IMR-90 (cell line): Measurements from ENCODE around the gene TMEM38B. TPM values are rescaled to one million over a fixed set of nuclear protein-coding genes. Genes with fewer than 3 reads are reported as not detected.

ENCODE experiments used
- ATAC-seq: fragments of 200-7000 bp; cut with Tn5 transposase; 2 replicates; pipeline ENCODE4 v1.9.1; 2020; ENCODE audit warnings: low read depth, mild to moderate bottlenecking, moderate library complexity
- BruUV-seq: library from RNA; stranded (reverse); fragments of 400-500 nt; replicated peaks from 2 replicates; lab custom pipeline; 2021; lab: Mats Ljungman, UMichigan
- CTCF ChIA-PET: fragments of 300-600 bp; formaldehyde crosslinking; extraction: SDS; loops from one replicate; lab custom pipeline; 2021; ENCODE audit warnings: antibody characterized with exemption; lab: Yijun Ruan, JAX
- POLR2A ChIA-PET: fragments of 300-600 bp; sonication (Branson Sonifier 250); formaldehyde crosslinking; loops from one replicate; lab custom pipeline; 2022; ENCODE audit warnings: antibody characterized with exemption; ENCODE audit not compliant: unreplicated experiment; lab: Charles Lee
- DNase-seq: peaks from one replicate; pipeline ENCODE4 v3.0.0; 2013
- H2AFZ ChIP-seq: replicated peaks from 2 replicates; pipeline ENCODE3; 2013; ENCODE audit warnings: low read length, mild to moderate bottlenecking; ENCODE audit not compliant: poor library complexity
- H2AK5ac ChIP-seq: 2 replicates; pipeline ENCODE4 v1.6.1; 2013; ENCODE audit warnings: low read depth, low read length, inconsistent platforms
- H2AK9ac ChIP-seq: replicated peaks from 2 replicates; pipeline ENCODE3; 2013; ENCODE audit warnings: mild to moderate bottlenecking, low read depth, low read length, moderate library complexity; ENCODE audit not compliant: poor library complexity
- H2BK120ac ChIP-seq: 2 replicates; pipeline ENCODE4 v1.6.1; 2013; ENCODE audit warnings: low read depth, low read length, inconsistent platforms
- H2BK15ac ChIP-seq: 3 replicates; pipeline ENCODE4 v1.6.1; 2013; ENCODE audit warnings: low read depth, low read length, inconsistent platforms
- H2BK20ac ChIP-seq: 2 replicates; pipeline ENCODE4 v1.6.1; 2013; ENCODE audit warnings: low read depth, mild to moderate bottlenecking, inconsistent platforms, low read length, moderate library complexity
- H2BK5ac ChIP-seq: 2 replicates; pipeline ENCODE4 v1.6.1; 2013; ENCODE audit warnings: mild to moderate bottlenecking, low read depth, low read length, inconsistent platforms; ENCODE audit not compliant: poor library complexity, severe bottlenecking
- H3K14ac ChIP-seq: replicated peaks from 2 replicates; pipeline ENCODE4 v1.6.1; 2013; ENCODE audit warnings: low read depth, low read length, inconsistent platforms
- H3K18ac ChIP-seq: 2 replicates; pipeline ENCODE4 v1.6.1; 2013; ENCODE audit warnings: low read depth, low read length, control low read depth
- H3K23ac ChIP-seq: 2 replicates; pipeline ENCODE4 v1.6.1; 2013; ENCODE audit warnings: low read depth, low read length, inconsistent platforms
- H3K27ac ChIP-seq: 2 replicates; pipeline ENCODE4 v1.5.1; 2013; ENCODE audit warnings: mild to moderate bottlenecking, control low read depth, low read length; ENCODE audit not compliant: insufficient read depth
- H3K27me3 ChIP-seq: 2 replicates; pipeline ENCODE4 v1.6.1; 2013; ENCODE audit warnings: low read length; ENCODE audit not compliant: control insufficient read depth, insufficient read depth
- H3K36me3 ChIP-seq: 2 replicates; pipeline ENCODE4 v1.6.1; 2013; ENCODE audit warnings: low read length, mixed read lengths; ENCODE audit not compliant: control insufficient read depth, insufficient read depth
- H3K4ac ChIP-seq: 2 replicates; pipeline ENCODE4 v1.6.1; 2013; ENCODE audit warnings: low read depth, low read length, inconsistent platforms
- H3K4me1 ChIP-seq: 2 replicates; pipeline ENCODE4 v1.6.1; 2013; ENCODE audit warnings: low read length, mixed read lengths; ENCODE audit not compliant: control insufficient read depth, insufficient read depth
- H3K4me2 ChIP-seq: 2 replicates; pipeline ENCODE4 v1.6.1; 2013; ENCODE audit warnings: low read depth, mild to moderate bottlenecking, control low read depth, low read length, moderate library complexity
- H3K4me3 ChIP-seq: 2 replicates; pipeline ENCODE4 v1.5.1; 2013; ENCODE audit warnings: low read depth, mild to moderate bottlenecking, control low read depth, low read length, moderate library complexity; ENCODE audit not compliant: insufficient read depth
- H3K56ac ChIP-seq: 2 replicates; pipeline ENCODE4 v1.6.1; 2013; ENCODE audit warnings: low read length, inconsistent platforms; ENCODE audit not compliant: insufficient read depth; ENCODE audit errors: extremely low read depth
- H3K79me1 ChIP-seq, 2 experiments: 2 replicates each; pipeline ENCODE4 v1.6.1; 2013; ENCODE audit warnings: low read length in 2 of 2, inconsistent platforms in 1 of 2, low read depth in 1 of 2
- H3K9ac ChIP-seq: 2 replicates; pipeline ENCODE4 v1.6.1; 2013; ENCODE audit warnings: low read depth, low read length, control low read depth
- H3K9me1 ChIP-seq: 2 replicates; pipeline ENCODE4 v1.6.1; 2013; ENCODE audit warnings: low read length, inconsistent platforms; ENCODE audit not compliant: insufficient read depth
- H3K9me3 ChIP-seq: 2 replicates; pipeline ENCODE4 v1.6.1; 2013; ENCODE audit warnings: low read length; ENCODE audit not compliant: control insufficient read depth, insufficient read depth
- H4K20me1 ChIP-seq: 2 replicates; pipeline ENCODE4 v1.6.1; 2013; ENCODE audit warnings: low read length, inconsistent platforms; ENCODE audit not compliant: insufficient read depth
- H4K5ac ChIP-seq: 2 replicates; pipeline ENCODE4 v1.6.1; 2013; ENCODE audit warnings: mild to moderate bottlenecking, low read depth, low read length, control low read depth
- H4K8ac ChIP-seq, 2 experiments: 2 replicates each; pipeline ENCODE4 v1.6.1; 2013; ENCODE audit warnings: low read depth in 2 of 2, low read length in 2 of 2, control low read depth in 1 of 2, inconsistent platforms in 1 of 2
- H4K91ac ChIP-seq: 2 replicates; pipeline ENCODE4 v1.6.1; 2013; ENCODE audit warnings: low read depth, low read length, inconsistent platforms; ENCODE audit not compliant: insufficient read depth
- CTCF ChIP-seq: conservative IDR thresholded peaks from 2 replicates; pipeline ENCODE4 v1.5.1; 2012; ENCODE audit warnings: mild to moderate bottlenecking, low read depth, low read length, improper control_type of control experiment
- NFE2L2 ChIP-seq: fragments of 150-350 bp; IDR thresholded peaks from 2 replicates; pipeline ENCODE4 v1.6.1; 2016; ENCODE audit warnings: low read depth, mild to moderate bottlenecking, low read length
- USF2 ChIP-seq: fragments of 150-350 bp; IDR thresholded peaks from 2 replicates; pipeline ENCODE4 v1.6.1; 2017; ENCODE audit warnings: mild to moderate bottlenecking, antibody characterized with exemption, low read length, low read depth
- WGBS, 2 experiments: methylation state at CpG; one replicate each; pipeline versions ENCODE4 v1.1.5 to v1.1.7; 2013; ENCODE audit warnings: missing lambda C conversion rate in 2 of 2; ENCODE audit not compliant: insufficient read length in 1 of 2; ENCODE audit errors: extremely low coverage in 2 of 2; 5-methylcytosine and 5-hydroxymethylcytosine counted together
- dilution Hi-C: fragments of 300-500 bp; cut with HindIII; formaldehyde crosslinking; loops from one replicate; pipeline ENCODE4 v1.14.3; 2018; ENCODE audit warnings: low sequenced_read_pairs; ENCODE audit not compliant: unreplicated experiment
- in situ Hi-C: fragments of 300-500 bp; cut with MboI; formaldehyde crosslinking; loops from 3 replicates; pipeline ENCODE4 v1.14.3; 2019; ENCODE audit warnings: low sequenced_read_pairs, inconsistent platforms, mixed read lengths
- intact Hi-C: fragments of 100-400 bp; cut with micrococcal nuclease; formaldehyde crosslinking; loops from 2 replicates; pipeline ENCODE4 v1.10.0; 2022
- polyA plus RNA-seq, 3 experiments: library from polyadenylated mRNA; depleted of rRNA; stranded (reverse); fragments of >200 nt; gene quantifications; 2 replicates each; pipeline ENCODE4 v1.2.3, GENCODE V29; 2012; ENCODE audit warnings: low replicate concordance in 1 of 3
- total RNA-seq: library from RNA; depleted of rRNA; stranded (reverse); fragments of >200 nt; gene quantifications from 2 replicates; pipeline ENCODE4 v1.2.3, GENCODE V29; 2012

Gene TMEM38B
- total and polyA plus RNA-seq, 2 of the 4 experiments (the other 2 are of a cell fraction), result 3.3 to 11.5 TPM

GRCh38 chr9:105662184-105663104 lies 31.9 kb upstream of the TMEM38B start, which contains the start of gene TAL2:
TSS of gene TAL2 (plus strand) at chr9:105662457. CDS start at chr9:105662497, 40 bp downstream.
- Histone ChIP-seq H3K79me1 (no peaks in the 10 kb centered on the region), H2AFZ (peak within 1 kb of the TSS; percentile 58), H4K20me1 (no peaks in the 10 kb centered on the region), H2BK15ac (no peak within 1 kb of the TSS), H3K14ac (no peak within 1 kb of the TSS), H4K5ac (no peak within 1 kb of the TSS), H3K4me3 (no peak within 1 kb of the TSS), H3K18ac (no peak within 1 kb of the TSS), H2AK9ac (peak within 1 kb of the TSS; percentile 42), H3K9me1 (no peaks in the 10 kb centered on the region), H4K91ac (no peak within 1 kb of the TSS), H3K27ac (no peak within 1 kb of the TSS), H3K36me3 (no peaks in the 10 kb centered on the region), H3K9ac (no peak within 1 kb of the TSS), H2BK120ac (no peak within 1 kb of the TSS), H3K4ac (no peak within 1 kb of the TSS), H2BK5ac (no peak within 1 kb of the TSS), H4K8ac (no peak within 1 kb of the TSS), H3K23ac (no peak within 1 kb of the TSS), H3K9me3 (no peaks in the 10 kb centered on the region), H2AK5ac (no peak within 1 kb of the TSS), H3K4me1 (no peaks in the 10 kb centered on the region), H2BK20ac (no peak within 1 kb of the TSS), H3K27me3 (peaks cover 8% of the 10 kb centered on the region), H3K56ac (no peak within 1 kb of the TSS), H3K4me2 (no peak within 1 kb of the TSS)
- POLR2A ChIA-PET, result no interaction called here
- dilution Hi-C loops, result no loop called here
- ATAC-seq (no peak), DNase-seq (no peak)
- in situ Hi-C loops, result no loop called here
- TF ChIP-seq NFE2L2 (no peak), USF2 (no peak), CTCF (no peak)
- 40% methylated on average over 1 of the region's 12 CpGs; no CpG with 5 or more reads in 1 of the 2 experiments for WGBS, 2 experiments
- intact Hi-C loops, result no loop called here
- no TSS peak for BruUV-seq
- CTCF ChIA-PET, result interaction anchor here (1.6 kb wide), 1 partner anchor 31 kb away, joined by 4 read pairs; no protein-coding TSS in a partner anchor
